ENCODE measurements around the gene EXOG.
"Not testable (repeated sequence)": the region's sequence is repeated elsewhere in the genome, so short reads cannot be mapped to it uniquely, and the experiment has no call there.

The EXOG gene

GRCh38 chr3:38566215-38566528 is 70.0 kb downstream of the EXOG start:
- no peak for DNase-seq

GRCh38 chr3:38566794-38567193 is 70.7 kb downstream of the EXOG start:
- not testable (repeated sequence) for DNase-seq

GRCh38 chr3:38567498-38567897 is 71.4 kb downstream of the EXOG start:
- no peak for DNase-seq

GRCh38 chr3:38573111-38573510 is 77.0 kb downstream of the EXOG start:
- DNase-seq = no peak

- no peak for DNase-seq
These were observed 77.4 kb downstream of the EXOG start for GRCh38 chr3:38573556-38573955.

GRCh38 chr3:38574411-38575278 is 78.5 kb downstream of the EXOG start:
- DNase-seq = no peak

- no peak for DNase-seq
These were observed 79.2 kb downstream of the EXOG start for GRCh38 chr3:38575279-38575843.

Data from activated effector memory CD4-positive, alpha-beta T cell treated with Interleukin-2 at 50 U/mL for 16 hours (primary cell).